Neuronal stem cell (in vitro differentiated cells): Measurements from ENCODE around the gene CPHXL. TPM values are rescaled to one million over a fixed set of nuclear protein-coding genes. Genes with fewer than 3 reads are reported as not detected.

Experiments used
- DNase-seq: peaks from one replicate; pipeline ENCODE4 v3.0.0-alpha.2; 2013; ENCODE audit warnings: low spot score
- H2AFZ ChIP-seq: one replicate; pipeline ENCODE4 v1.6.1; 2013; ENCODE audit warnings: mild to moderate bottlenecking, low read length, inconsistent platforms
- H2AK5ac ChIP-seq: 2 replicates; pipeline ENCODE4 v1.6.1; 2013; ENCODE audit warnings: low read depth, mild to moderate bottlenecking, inconsistent platforms, low read length, moderate library complexity, mixed read lengths
- H2BK120ac ChIP-seq: 2 replicates; pipeline ENCODE4 v1.6.1; 2013; ENCODE audit warnings: low read depth, mild to moderate bottlenecking, inconsistent platforms, low read length, moderate library complexity, mixed read lengths
- H2BK12ac ChIP-seq: one replicate; pipeline ENCODE4 v1.6.1; 2013; ENCODE audit warnings: low read length, inconsistent platforms
- H2BK15ac ChIP-seq: 2 replicates; pipeline ENCODE4 v1.6.1; 2013; ENCODE audit warnings: mild to moderate bottlenecking, low read length, inconsistent platforms, mixed read lengths
- H2BK5ac ChIP-seq: one replicate; pipeline ENCODE4 v1.6.1; 2013; ENCODE audit warnings: inconsistent platforms, mild to moderate bottlenecking, low read length, moderate library complexity
- H3K14ac ChIP-seq: one replicate; pipeline ENCODE4 v1.6.1; 2013; ENCODE audit warnings: low read length, inconsistent platforms
- H3K18ac ChIP-seq: 2 replicates; pipeline ENCODE4 v1.6.1; 2013; ENCODE audit warnings: low read length, inconsistent platforms
- H3K23ac ChIP-seq: 2 replicates; pipeline ENCODE4 v1.6.1; 2013; ENCODE audit warnings: low read depth, mild to moderate bottlenecking, mixed read lengths, low read length, inconsistent platforms; ENCODE audit not compliant: poor library complexity
- H3K27ac ChIP-seq: replicated peaks from 3 replicates; pipeline ENCODE4 v1.5.1; 2013; ENCODE audit warnings: low read length, inconsistent platforms
- H3K27me3 ChIP-seq, 3 experiments: 2 replicates each; pipeline ENCODE4 v1.6.1; 2013; ENCODE audit warnings: low read length in 3 of 3, mild to moderate bottlenecking in 2 of 3, inconsistent platforms in 1 of 3, low read depth in 1 of 3, mixed read lengths in 1 of 3, moderate library complexity in 1 of 3; ENCODE audit not compliant: control insufficient read depth in 3 of 3, insufficient read depth in 3 of 3
- H3K36me3 ChIP-seq, 2 donors: replicated peaks in 1 of 2; 2 replicates each; pipeline ENCODE4 v1.6.1; 2013; ENCODE audit warnings: low read length in 2 of 2; ENCODE audit not compliant: control insufficient read depth in 2 of 2, insufficient read depth in 2 of 2
- H3K4ac ChIP-seq: 2 replicates; pipeline ENCODE4 v1.6.1; 2013; ENCODE audit warnings: inconsistent platforms, mild to moderate bottlenecking, low read length, moderate library complexity
- H3K4me1 ChIP-seq, 2 donors: 1 replicate in 1 of 2; 2 replicates in 1 of 2; pipeline ENCODE4 v1.6.1; 2013; ENCODE audit warnings: low read length in 2 of 2, low read depth in 1 of 2; ENCODE audit not compliant: control insufficient read depth in 2 of 2, insufficient read depth in 1 of 2
- H3K4me2 ChIP-seq: one replicate; pipeline ENCODE4 v1.6.1; 2013; ENCODE audit warnings: mild to moderate bottlenecking, low read length, inconsistent platforms; ENCODE audit not compliant: insufficient read depth, poor library complexity, severe bottlenecking
- H3K4me3 ChIP-seq, 2 donors: 2 replicates each; pipeline ENCODE4 v1.5.1; 2013; ENCODE audit warnings: low read length in 2 of 2, mild to moderate bottlenecking in 2 of 2, inconsistent platforms in 1 of 2, moderate library complexity in 1 of 2
- H3K79me1 ChIP-seq: one replicate; pipeline ENCODE4 v1.6.1; 2013; ENCODE audit warnings: low read depth, mild to moderate bottlenecking, inconsistent platforms, low read length, moderate library complexity
- H3K9ac ChIP-seq: one replicate; pipeline ENCODE4 v1.6.1; 2013; ENCODE audit warnings: mild to moderate bottlenecking, low read depth, low read length, inconsistent platforms; ENCODE audit not compliant: poor library complexity
- H3K9me3 ChIP-seq, 2 donors: replicated peaks in 1 of 2; 2 replicates each; pipeline versions ENCODE3 to v1.6.1; 2013; ENCODE audit warnings: low read length in 2 of 2, mild to moderate bottlenecking in 2 of 2, inconsistent platforms in 1 of 2, low read depth in 1 of 2, mixed read lengths in 1 of 2, moderate library complexity in 1 of 2; ENCODE audit not compliant: control insufficient read depth in 2 of 2, insufficient read depth in 1 of 2
- H4K8ac ChIP-seq: one replicate; pipeline ENCODE4 v1.6.1; 2013; ENCODE audit warnings: low read depth, mild to moderate bottlenecking, inconsistent platforms, low read length, moderate library complexity
- H4K91ac ChIP-seq: one replicate; pipeline ENCODE4 v1.6.1; 2013; ENCODE audit warnings: low read length, low read depth, mild to moderate bottlenecking, inconsistent platforms; ENCODE audit not compliant: poor library complexity
- WGBS, 2 donors: extraction: QIAGEN DNeasy Blood & Tissue Kit; methylation state at CpG; one replicate each; pipeline ENCODE4 v1.1.7; 2013; ENCODE audit warnings: missing lambda C conversion rate in 2 of 2, mixed read lengths in 1 of 2; ENCODE audit not compliant: insufficient read length in 2 of 2, insufficient replicate concordance in 1 of 2; ENCODE audit errors: extremely low coverage in 2 of 2; 5-methylcytosine and 5-hydroxymethylcytosine counted together
- polyA plus RNA-seq, 2 experiments: library from polyadenylated mRNA; stranded (reverse); fragments of 200-250 nt; gene quantifications; one replicate each; pipeline ENCODE4 v1.2.3, GENCODE V29; 2013

The CPHXL gene
- polyA plus RNA-seq (2013, experiment 1 of 2): not detected
- not detected for polyA plus RNA-seq (2013, experiment 2 of 2)

DNA sequence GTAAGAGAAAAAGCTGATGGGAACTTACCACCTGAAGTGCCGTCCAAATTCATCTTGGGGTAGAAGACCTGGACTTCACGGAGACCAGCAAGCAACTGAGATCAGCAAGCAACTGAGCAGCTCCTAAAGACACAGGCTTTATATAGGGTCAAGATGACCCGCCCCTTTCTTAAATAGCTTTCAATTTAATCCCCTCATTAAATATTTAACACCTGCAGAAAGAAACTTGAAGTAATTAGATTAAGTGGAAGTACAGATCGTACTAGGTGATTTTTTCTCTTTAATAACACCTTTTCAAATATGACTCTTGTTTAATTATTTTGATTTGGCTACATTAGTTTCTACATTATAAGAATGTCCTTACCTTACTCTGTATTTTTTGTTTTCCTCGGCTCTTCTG, at the start of gene CPHXL:
Gene CPHXL, minus strand, starts transcription at position 101 of the 400 bp plus-strand sequence. Its CDS starts 48 bp downstream, at position 53.
- H3K79me1 ChIP-seq: no peaks in the 10 kb centered on the region
- no peak within 1 kb of the TSS for H2BK120ac ChIP-seq
- no peak for DNase-seq
- H3K4me1 ChIP-seq: no peaks in the 10 kb centered on the region
- H2AK5ac ChIP-seq: no peak within 1 kb of the TSS
- no peak within 1 kb of the TSS for H4K8ac ChIP-seq
- no peak within 1 kb of the TSS for H2BK5ac ChIP-seq
- no peak within 1 kb of the TSS for H3K4me2 ChIP-seq
- no peak within 1 kb of the TSS for H3K14ac ChIP-seq
- no peak within 1 kb of the TSS for H2BK12ac ChIP-seq
- H2AFZ ChIP-seq: no peak within 1 kb of the TSS
- no peak within 1 kb of the TSS for H3K23ac ChIP-seq
- H4K91ac ChIP-seq: no peak within 1 kb of the TSS
- no peak within 1 kb of the TSS for H3K4ac ChIP-seq
- no peak within 1 kb of the TSS for H3K27ac ChIP-seq
- H2BK15ac ChIP-seq: no peak within 1 kb of the TSS
- no CpG with 5 or more reads among the region's 5 CpGs for WGBS, 2 donors
- no peak within 1 kb of the TSS for H3K18ac ChIP-seq
- no peak within 1 kb of the TSS for H3K4me3 ChIP-seq
- H3K9ac ChIP-seq: no peak within 1 kb of the TSS
- no peaks in the 10 kb centered on the region for H3K36me3 ChIP-seq
- H3K9me3 ChIP-seq: no peaks in the 10 kb centered on the region
- H3K27me3 ChIP-seq: no peaks in the 10 kb centered on the region

DNA sequence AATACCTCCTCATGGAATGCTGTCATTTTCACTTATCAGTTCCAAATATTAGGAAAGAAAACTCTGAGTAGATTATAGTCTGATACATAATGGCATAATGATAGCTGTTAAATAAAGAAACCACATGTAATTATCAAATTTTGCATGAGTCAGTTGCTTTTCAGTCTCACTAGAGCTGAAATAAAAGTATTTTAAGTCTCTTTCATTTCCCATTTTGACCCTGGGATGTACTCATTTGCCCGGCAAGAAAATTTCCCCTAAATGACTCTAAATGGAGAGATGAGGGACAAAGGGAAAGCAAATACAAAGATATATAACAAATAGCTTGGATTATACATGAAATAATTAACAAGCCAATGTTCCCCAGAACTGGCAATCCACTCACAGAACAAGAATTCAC, 47.9 kb upstream of the CPHXL start:
- no peak overlapping the region for H2AK5ac ChIP-seq
- no CpG with 5 or more reads among the region's 1 CpG for WGBS, 2 donors

DNA sequence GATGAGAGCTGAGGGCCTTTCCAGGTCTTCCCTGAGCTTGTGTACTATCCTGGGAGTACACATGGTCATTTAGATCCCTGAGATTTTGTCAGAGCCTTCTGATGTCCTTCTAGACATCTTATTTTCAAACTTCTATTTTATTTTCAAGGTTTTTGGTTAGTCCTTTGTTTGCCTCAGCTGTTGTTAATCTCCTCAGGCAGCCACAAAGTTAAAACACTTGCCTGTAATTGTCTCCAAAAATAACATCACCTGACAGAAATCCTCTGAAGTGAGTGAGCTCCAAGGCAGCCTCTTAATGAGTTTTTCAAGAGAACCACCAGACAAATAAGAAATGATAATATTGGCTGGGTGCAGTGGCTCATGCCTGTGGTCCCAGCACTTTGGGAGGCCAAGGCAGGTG, 43.8 kb upstream of the CPHXL start:
- Histone ChIP-seq H3K4me1 (no peaks in the 10 kb centered on the region), H3K36me3 (no peaks in the 10 kb centered on the region), H2AK5ac (no peak overlapping the region), H2BK12ac (no peak overlapping the region), H3K9ac (no peak overlapping the region), H2BK5ac (no peak overlapping the region), H3K4me2 (no peak overlapping the region), H2BK120ac (no peak overlapping the region), H4K91ac (no peak overlapping the region), H3K23ac (no peak overlapping the region), H3K4me3 (no peak overlapping the region), H3K4ac (no peak overlapping the region), H3K27me3 (no peaks in the 10 kb centered on the region), H3K27ac (no peak overlapping the region), H3K18ac (no peak overlapping the region), H3K14ac (no peak overlapping the region), H3K9me3 (peaks cover 0 to 4% of the 10 kb centered on the region in 2 donors), H2BK15ac (no peak overlapping the region), H4K8ac (no peak overlapping the region), H2AFZ (no peak overlapping the region), H3K79me1 (no peaks in the 10 kb centered on the region)
- no peak for DNase-seq

More for the DNA sequence above, 47.9 kb upstream of the CPHXL start:
- DNase-seq: no peak
- Histone ChIP-seq H3K4me2 (no peak overlapping the region), H2BK12ac (no peak overlapping the region), H3K36me3 (no peaks in the 10 kb centered on the region), H3K9me3 (peaks cover 0 to 4% of the 10 kb centered on the region in 2 donors), H3K14ac (no peak overlapping the region), H3K4ac (no peak overlapping the region), H3K4me1 (no peaks in the 10 kb centered on the region), H2BK120ac (no peak overlapping the region), H2AFZ (no peak overlapping the region), H3K27me3 (no peaks in the 10 kb centered on the region), H3K23ac (no peak overlapping the region), H3K4me3 (no peak overlapping the region), H2BK5ac (no peak overlapping the region), H4K8ac (no peak overlapping the region), H2BK15ac (no peak overlapping the region), H3K18ac (no peak overlapping the region), H4K91ac (no peak overlapping the region), H3K79me1 (no peaks in the 10 kb centered on the region), H3K27ac (no peak overlapping the region), H3K9ac (no peak overlapping the region)

DNA sequence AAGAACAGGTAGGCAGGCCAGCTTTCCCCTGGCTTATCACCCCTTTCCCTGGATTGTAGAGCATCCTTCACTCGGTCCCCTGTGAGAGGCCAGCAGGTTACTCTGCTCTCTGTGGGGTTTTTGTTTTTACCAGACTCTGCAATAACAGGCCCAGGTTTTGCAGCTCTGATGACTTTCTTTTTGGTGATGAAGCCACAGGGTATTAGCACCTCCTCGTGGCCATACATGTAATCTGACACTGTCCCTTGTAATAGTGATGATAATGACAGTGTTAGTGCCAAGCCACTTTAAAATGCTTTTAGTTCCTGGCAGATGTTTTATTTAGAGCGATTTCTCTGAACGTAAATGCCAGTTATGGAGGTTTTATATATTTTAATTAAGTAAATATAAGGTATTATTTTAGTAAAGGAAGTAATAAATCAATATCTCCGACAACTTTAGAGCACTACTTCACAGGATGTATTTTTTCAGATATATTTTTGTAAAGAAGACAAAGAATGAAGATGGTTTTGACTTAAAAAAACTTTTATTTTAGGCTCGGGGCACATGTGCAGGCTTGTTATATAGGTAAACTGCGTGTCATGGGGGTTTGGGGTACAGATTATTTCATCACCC, 38.0 kb upstream of the CPHXL start:
- Histone ChIP-seq H2AK5ac (no peak overlapping the region), H3K27ac (no peak overlapping the region), H4K91ac (no peak overlapping the region), H2BK5ac (no peak overlapping the region), H2BK120ac (no peak overlapping the region), H3K4me3 (no peak overlapping the region), H2BK15ac (no peak overlapping the region), H4K8ac (no peak overlapping the region), H3K4ac (no peak overlapping the region), H3K36me3 (no peaks in the 10 kb centered on the region), H3K23ac (no peak overlapping the region), H3K18ac (no peak overlapping the region), H3K27me3 (no peaks in the 10 kb centered on the region), H3K79me1 (no peaks in the 10 kb centered on the region), H3K9ac (no peak overlapping the region), H3K9me3 (no peaks in the 10 kb centered on the region), H2AFZ (peak overlapping the region; percentile 54), H3K14ac (no peak overlapping the region), H3K4me2 (no peak overlapping the region), H3K4me1 (no peaks in the 10 kb centered on the region), H2BK12ac (no peak overlapping the region)
- peak; percentile 40 for DNase-seq
- no CpG with 5 or more reads among the region's 7 CpGs for WGBS, 2 donors
